ENCODE results near the gene IGF2. TPM values are rescaled to one million over a fixed set of nuclear protein-coding genes. Genes with fewer than 3 reads are reported as not detected.

Gene IGF2
- total RNA-seq, 1 experiment from 2014 or later, result 14.5 TPM

DNA sequence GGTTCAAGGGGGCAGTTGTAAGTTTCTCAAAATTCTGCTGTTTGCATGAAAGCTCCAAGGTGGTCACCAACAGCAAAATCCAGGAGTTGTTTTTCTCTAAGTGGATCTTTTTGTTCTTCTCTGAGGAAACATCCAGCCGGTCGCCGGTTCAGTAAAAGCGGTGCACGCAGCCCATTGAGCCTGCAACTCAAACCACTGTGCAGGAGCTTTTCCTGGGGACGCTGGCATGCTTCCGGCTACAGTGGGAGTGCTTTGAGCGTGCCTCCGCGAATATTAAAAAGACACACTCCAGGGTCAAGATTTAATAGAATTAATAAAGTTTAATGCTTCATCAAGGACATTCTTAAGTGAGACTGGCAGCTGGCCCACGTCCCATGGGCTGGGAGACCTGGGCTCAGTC lies 25.4 kb downstream of the IGF2 start:
- DNase-seq (ENCODE audit: low read depth, low spot score) (no peak), ATAC-seq (no peak)
- intact Hi-C loops (cut with micrococcal nuclease; ENCODE audit: unreplicated experiment), result no loop called here
- ChIA-PET POLR2A (no interaction called here), CTCF (no interaction called here)
- H3K27ac ChIP-seq (ENCODE audit: low read length), result no peak overlapping the region
- no TSS peak for BruUV-seq (replicated peaks)
- TF ChIP-seq, protein P1, sequence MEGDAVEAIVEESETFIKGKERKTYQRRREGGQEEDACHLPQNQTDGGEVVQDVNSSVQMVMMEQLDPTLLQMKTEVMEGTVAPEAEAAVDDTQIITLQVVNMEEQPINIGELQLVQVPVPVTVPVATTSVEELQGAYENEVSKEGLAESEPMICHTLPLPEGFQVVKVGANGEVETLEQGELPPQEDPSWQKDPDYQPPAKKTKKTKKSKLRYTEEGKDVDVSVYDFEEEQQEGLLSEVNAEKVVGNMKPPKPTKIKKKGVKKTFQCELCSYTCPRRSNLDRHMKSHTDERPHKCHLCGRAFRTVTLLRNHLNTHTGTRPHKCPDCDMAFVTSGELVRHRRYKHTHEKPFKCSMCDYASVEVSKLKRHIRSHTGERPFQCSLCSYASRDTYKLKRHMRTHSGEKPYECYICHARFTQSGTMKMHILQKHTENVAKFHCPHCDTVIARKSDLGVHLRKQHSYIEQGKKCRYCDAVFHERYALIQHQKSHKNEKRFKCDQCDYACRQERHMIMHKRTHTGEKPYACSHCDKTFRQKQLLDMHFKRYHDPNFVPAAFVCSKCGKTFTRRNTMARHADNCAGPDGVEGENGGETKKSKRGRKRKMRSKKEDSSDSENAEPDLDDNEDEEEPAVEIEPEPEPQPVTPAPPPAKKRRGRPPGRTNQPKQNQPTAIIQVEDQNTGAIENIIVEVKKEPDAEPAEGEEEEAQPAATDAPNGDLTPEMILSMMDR (IDR thresholded peaks at IDR 0.05), result no peak
- TF ChIP-seq, protein P2, sequence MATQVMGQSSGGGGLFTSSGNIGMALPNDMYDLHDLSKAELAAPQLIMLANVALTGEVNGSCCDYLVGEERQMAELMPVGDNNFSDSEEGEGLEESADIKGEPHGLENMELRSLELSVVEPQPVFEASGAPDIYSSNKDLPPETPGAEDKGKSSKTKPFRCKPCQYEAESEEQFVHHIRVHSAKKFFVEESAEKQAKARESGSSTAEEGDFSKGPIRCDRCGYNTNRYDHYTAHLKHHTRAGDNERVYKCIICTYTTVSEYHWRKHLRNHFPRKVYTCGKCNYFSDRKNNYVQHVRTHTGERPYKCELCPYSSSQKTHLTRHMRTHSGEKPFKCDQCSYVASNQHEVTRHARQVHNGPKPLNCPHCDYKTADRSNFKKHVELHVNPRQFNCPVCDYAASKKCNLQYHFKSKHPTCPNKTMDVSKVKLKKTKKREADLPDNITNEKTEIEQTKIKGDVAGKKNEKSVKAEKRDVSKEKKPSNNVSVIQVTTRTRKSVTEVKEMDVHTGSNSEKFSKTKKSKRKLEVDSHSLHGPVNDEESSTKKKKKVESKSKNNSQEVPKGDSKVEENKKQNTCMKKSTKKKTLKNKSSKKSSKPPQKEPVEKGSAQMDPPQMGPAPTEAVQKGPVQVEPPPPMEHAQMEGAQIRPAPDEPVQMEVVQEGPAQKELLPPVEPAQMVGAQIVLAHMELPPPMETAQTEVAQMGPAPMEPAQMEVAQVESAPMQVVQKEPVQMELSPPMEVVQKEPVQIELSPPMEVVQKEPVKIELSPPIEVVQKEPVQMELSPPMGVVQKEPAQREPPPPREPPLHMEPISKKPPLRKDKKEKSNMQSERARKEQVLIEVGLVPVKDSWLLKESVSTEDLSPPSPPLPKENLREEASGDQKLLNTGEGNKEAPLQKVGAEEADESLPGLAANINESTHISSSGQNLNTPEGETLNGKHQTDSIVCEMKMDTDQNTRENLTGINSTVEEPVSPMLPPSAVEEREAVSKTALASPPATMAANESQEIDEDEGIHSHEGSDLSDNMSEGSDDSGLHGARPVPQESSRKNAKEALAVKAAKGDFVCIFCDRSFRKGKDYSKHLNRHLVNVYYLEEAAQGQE (IDR thresholded peaks at IDR 0.05; ENCODE audit: insufficient read depth in 1 of 2, low read depth in 2 of 2, low read length in 1 of 2), result no peak
- TF ChIP-seq POLR2AphosphoS5 (IDR thresholded peaks at IDR 0.05; ENCODE audit: low read depth, low read length), result no peak
- no peak for TF ChIP-seq SIN3A (IDR thresholded peaks at IDR 0.05; ENCODE audit: borderline replicate concordance, insufficient read depth, low read depth, low read length)
- TF ChIP-seq TCF7L2 (IDR thresholded peaks at IDR 0.05; ENCODE audit: low read depth, low read length), result no peak
- no peaks in the 10 kb centered on the region for H3K36me3 ChIP-seq (ENCODE audit: control insufficient read depth, insufficient read depth, low read length)
- no peak overlapping the region for H3K4me3 ChIP-seq (ENCODE audit: low read depth in 2 of 2, low read length in 2 of 2)
- H3K9me3 ChIP-seq (ENCODE audit: control insufficient read depth, insufficient read depth, low read depth, low read length), result peaks cover 5% of the 10 kb centered on the region; the same call in 1 of the 2 replicates
- in situ Hi-C loops (cut with HindIII; ENCODE audit: low pct_unique_long_range_greater_than_20kb, low sequenced_read_pairs), result no loop called here
- peaks cover 2% of the 10 kb centered on the region; the same call in 1 of the 2 replicates for H3K27me3 ChIP-seq (ENCODE audit: control insufficient read depth, insufficient read depth, low read length)
- H3K4me1 ChIP-seq (ENCODE audit: control insufficient read depth, insufficient read depth, low read length), result no peaks in the 10 kb centered on the region

- TF ChIP-seq, protein P1 (IDR thresholded peaks at IDR 0.05), result no peak
- TF ChIP-seq TCF7L2 (IDR thresholded peaks at IDR 0.05; ENCODE audit: low read depth, low read length) (no peak), POLR2AphosphoS5 (IDR thresholded peaks at IDR 0.05; ENCODE audit: low read depth, low read length) (no peak), SIN3A (IDR thresholded peaks at IDR 0.05; ENCODE audit: borderline replicate concordance, insufficient read depth, low read depth, low read length) (no peak)
- TF ChIP-seq, protein P2 (IDR thresholded peaks at IDR 0.05; ENCODE audit: insufficient read depth in 1 of 2, low read depth in 2 of 2, low read length in 1 of 2), result no peak
- in situ Hi-C loops (cut with HindIII; ENCODE audit: low pct_unique_long_range_greater_than_20kb, low sequenced_read_pairs), result no loop called here
- no peaks in the 10 kb centered on the region for H3K36me3 ChIP-seq (ENCODE audit: control insufficient read depth, insufficient read depth, low read length)
- ChIA-PET CTCF (no interaction called here), POLR2A (no interaction called here)
- DNase-seq (ENCODE audit: low read depth, low spot score), result no peak
- intact Hi-C loops (cut with micrococcal nuclease; ENCODE audit: unreplicated experiment), result no loop called here
- H3K9me3 ChIP-seq (ENCODE audit: control insufficient read depth, insufficient read depth, low read depth, low read length), result no peaks in the 10 kb centered on the region
- H3K4me1 ChIP-seq (ENCODE audit: control insufficient read depth, insufficient read depth, low read length), result no peaks in the 10 kb centered on the region
- BruUV-seq (replicated peaks), result no TSS peak
- no peak overlapping the region for H3K4me3 ChIP-seq (ENCODE audit: low read depth in 2 of 2, low read length in 2 of 2)
- no peak for ATAC-seq
- no peaks in the 10 kb centered on the region for H3K27me3 ChIP-seq (ENCODE audit: control insufficient read depth, insufficient read depth, low read length)
- no peak overlapping the region for H3K27ac ChIP-seq (ENCODE audit: low read length)
Measured at GRCh38 chr11:2110521-2110920, 28.7 kb downstream of the IGF2 start.

Data from Panc1 (cell line).